Measurements from ENCODE around the gene PLA2R1. TPM values are rescaled to one million over a fixed set of nuclear protein-coding genes. Genes with fewer than 3 reads are reported as not detected.

The PLA2R1 gene
- 0.04 TPM for total RNA-seq (2013)
- polyA plus RNA-seq: not detected
- polyA minus RNA-seq: not detected in 2 replicates
- 0 to 8.1 (median 0.11) reads per million in 11 experiments for total RNA-seq

- TF ChIP-seq CTCF (IDR thresholded peaks at IDR 0.05): no peak
- Histone ChIP-seq H3K27me3 (ENCODE audit: control insufficient read depth in 2 of 2, insufficient read depth in 2 of 2, low read length in 2 of 2) (peaks cover 6 to 32% of the 10 kb centered on the region in 2 donors), H3K27ac (ENCODE audit: low read depth in 1 of 2, low read length in 2 of 2) (no peak within 1 kb of the TSS), H3K9me3 (replicated peaks in 1 of 2; ENCODE audit: control insufficient read depth in 1 of 2, insufficient read depth in 1 of 2, low read length in 2 of 2) (no peaks in the 10 kb centered on the region), H3K4me2 (replicated peaks; ENCODE audit: extremely low read depth, low read length, poor library complexity, severe bottlenecking) (peak within 1 kb of the TSS; percentile 85), H3K9ac (ENCODE audit: insufficient read depth, low read length, poor library complexity, severe bottlenecking) (peak within 1 kb of the TSS; percentile 63), H3K4me3 (replicated peaks in 1 of 3; ENCODE audit: low read depth in 2 of 3, low read length in 3 of 3) (peak within 1 kb of the TSS; percentile 32 to 71 (median 32)), H4K20me1 (ENCODE audit: insufficient read depth, low read length) (no peaks in the 10 kb centered on the region), H3K36me3 (replicated peaks in 1 of 2; ENCODE audit: control insufficient read depth in 1 of 2, insufficient read depth in 2 of 2, low read length in 2 of 2) (no peaks in the 10 kb centered on the region), H2AFZ (ENCODE audit: insufficient read depth, low read depth, low read length, poor library complexity, severe bottlenecking) (peak within 1 kb of the TSS; percentile 80), H3K4me1 (ENCODE audit: control insufficient read depth in 1 of 2, insufficient read depth in 2 of 2, low read length in 2 of 2) (peaks cover 7 to 17% of the 10 kb centered on the region in 2 donors), H3K79me2 (ENCODE audit: insufficient read depth, low read length) (no peaks in the 10 kb centered on the region)
- under 1% methylated on average over 46 of the region's 52 CpGs for WGBS (ENCODE audit: insufficient coverage)
- Mint-ChIP-seq H3K4me3 (peak within 1 kb of the TSS; percentile 78 to 91), H3K9me3 (peaks cover 0 to 13% (median 7%) of the 10 kb centered on the region in 7 donors), H3K27ac (peak within 1 kb of the TSS in 2 of 7 donors; percentile 1 to 25), H3K27me3 (ENCODE audit: low read depth in 3 of 3) (peaks cover 20 to 34% (median 26%) of the 10 kb centered on the region in 3 donors), H3K36me3 (peaks cover 0 to 2% of the 10 kb centered on the region in 2 donors), H3K4me1 (peaks cover 17% of the 10 kb centered on the region)
- intact Hi-C loops (cut with micrococcal nuclease): no loop called here
- DNase-seq: no peak
Measured at GRCh38 chr2:160062292-160063005, at the start of gene PLA2R1. Gene PLA2R1 (minus strand): TSS chr2:160062615. CDS start chr2:160062403, 212 bp downstream.

- no peaks in the 10 kb centered on the region for H3K27me3 ChIP-seq (ENCODE audit: control insufficient read depth in 2 of 2, insufficient read depth in 2 of 2, low read length in 2 of 2)
- WGBS (ENCODE audit: insufficient coverage): no CpG with 5 or more reads among the region's 7 CpGs
- Mint-ChIP-seq H3K27me3 (ENCODE audit: low read depth in 3 of 3) (peaks cover 0 to 2% (median 0%) of the 10 kb centered on the region in 3 donors), H3K9me3 (peaks cover 0 to 4% (median 3%) of the 10 kb centered on the region in 7 donors), H3K4me3 (no peak overlapping the region), H3K36me3 (no peaks in the 10 kb centered on the region), H3K27ac (no peak overlapping the region), H3K4me1 (peaks cover 17% of the 10 kb centered on the region)
- TF ChIP-seq CTCF (IDR thresholded peaks at IDR 0.05): no peak
- DNase-seq: no peak
- no peak overlapping the region for H3K4me2 ChIP-seq (replicated peaks; ENCODE audit: extremely low read depth, low read length, poor library complexity, severe bottlenecking)
- intact Hi-C loops (cut with micrococcal nuclease): no loop called here
- H3K4me1 ChIP-seq (ENCODE audit: control insufficient read depth in 1 of 2, insufficient read depth in 2 of 2, low read length in 2 of 2): peaks cover 15 to 17% of the 10 kb centered on the region in 2 donors
- H3K4me3 ChIP-seq (replicated peaks in 1 of 3; ENCODE audit: low read depth in 2 of 3, low read length in 3 of 3): no peak overlapping the region
- H3K27ac ChIP-seq (ENCODE audit: low read depth in 1 of 2, low read length in 2 of 2): no peak overlapping the region
- no peak overlapping the region for H3K9ac ChIP-seq (ENCODE audit: insufficient read depth, low read length, poor library complexity, severe bottlenecking)
- H3K36me3 ChIP-seq (replicated peaks in 1 of 2; ENCODE audit: control insufficient read depth in 1 of 2, insufficient read depth in 2 of 2, low read length in 2 of 2): no peaks in the 10 kb centered on the region
- H3K9me3 ChIP-seq (replicated peaks in 1 of 2; ENCODE audit: control insufficient read depth in 1 of 2, insufficient read depth in 1 of 2, low read length in 2 of 2): no peaks in the 10 kb centered on the region
- no peaks in the 10 kb centered on the region for H3K79me2 ChIP-seq (ENCODE audit: insufficient read depth, low read length)
- H2AFZ ChIP-seq (ENCODE audit: insufficient read depth, low read depth, low read length, poor library complexity, severe bottlenecking): no peak overlapping the region
- H4K20me1 ChIP-seq (ENCODE audit: insufficient read depth, low read length): no peaks in the 10 kb centered on the region
Measured at GRCh38 chr2:160110674-160111239, 48.3 kb upstream of the PLA2R1 start.

Measured in CD14-positive monocyte (primary cell).